HEK293 (cell line): ENCODE data around the gene SETD2.

Experiments used
- BCL6B ChIP-seq: fragments of 450-650 bp; formaldehyde crosslinking; IDR thresholded peaks from 2 replicates; pipeline ENCODE4 v1.5.1; 2017; ENCODE audit warnings: missing biosample characterization, missing genetic modification characterization
- HOXC10 ChIP-seq: sonication (generic); formaldehyde crosslinking; IDR thresholded peaks from 2 replicates; pipeline ENCODE4 v1.8.1; 2023; ENCODE audit warnings: mild to moderate bottlenecking, missing genetic modification reagents
- IKZF3 ChIP-seq: fragments of 450-650 bp; IDR thresholded peaks from 2 replicates; pipeline ENCODE4 v1.5.0; 2018; ENCODE audit warnings: missing biosample characterization, mild to moderate bottlenecking, missing genetic modification characterization, moderate library complexity
- PBX3 ChIP-seq: sonication (generic); formaldehyde crosslinking; IDR thresholded peaks from 2 replicates; pipeline ENCODE4 v1.8.1; 2022; ENCODE audit warnings: mild to moderate bottlenecking, moderate library complexity, missing genetic modification reagents
- PRDM2 ChIP-seq: fragments of 450-650 bp; formaldehyde crosslinking; IDR thresholded peaks from 2 replicates; pipeline ENCODE4 v1.5.1; 2016; ENCODE audit warnings: missing biosample characterization, missing genetic modification characterization, borderline replicate concordance
- SETDB1 ChIP-seq: IDR thresholded peaks from one replicate; pipeline ENCODE4 v1.6.1; 2017; ENCODE audit warnings: mild to moderate bottlenecking, low read length, moderate library complexity, mixed read lengths; ENCODE audit not compliant: insufficient read length
- SP2 ChIP-seq: fragments of 450-650 bp; formaldehyde crosslinking; IDR thresholded peaks from 2 replicates; pipeline ENCODE4 v1.5.1; 2016; ENCODE audit warnings: missing biosample characterization, missing genetic modification characterization
- ZBTB8A ChIP-seq: fragments of 450-650 bp; formaldehyde crosslinking; IDR thresholded peaks from 2 replicates; pipeline ENCODE4 v1.5.1; 2016; ENCODE audit warnings: missing biosample characterization, missing genetic modification characterization
- ZFP41 ChIP-seq: fragments of 450-650 bp; formaldehyde crosslinking; IDR thresholded peaks from 2 replicates; pipeline ENCODE4 v1.5.1; 2016; ENCODE audit warnings: missing biosample characterization, missing genetic modification characterization, borderline replicate concordance
- ZNF155 ChIP-seq: fragments of 450-650 bp; formaldehyde crosslinking; IDR thresholded peaks from 2 replicates; pipeline ENCODE4 v1.5.1; 2016; ENCODE audit warnings: missing biosample characterization, missing genetic modification characterization
- ZNF202 ChIP-seq: fragments of 450-650 bp; formaldehyde crosslinking; IDR thresholded peaks from 2 replicates; pipeline ENCODE4 v1.5.1; 2016; ENCODE audit warnings: missing biosample characterization, missing genetic modification characterization, borderline replicate concordance
- ZNF362 ChIP-seq: fragments of 450-650 bp; formaldehyde crosslinking; IDR thresholded peaks from 2 replicates; pipeline ENCODE4 v1.5.1; 2016; ENCODE audit warnings: missing biosample characterization, missing genetic modification characterization
- ZNF449 ChIP-seq: fragments of 450-650 bp; formaldehyde crosslinking; IDR thresholded peaks from 2 replicates; pipeline ENCODE4 v1.5.1; 2017; ENCODE audit warnings: missing biosample characterization, mild to moderate bottlenecking, missing genetic modification characterization, moderate library complexity
- ZNF555 ChIP-seq: fragments of 450-650 bp; formaldehyde crosslinking; conservative IDR thresholded peaks from 2 replicates; pipeline ENCODE4 v1.5.1; 2017; ENCODE audit warnings: missing biosample characterization, mild to moderate bottlenecking, missing genetic modification characterization, inconsistent platforms
- ZNF777 ChIP-seq: fragments of 450-650 bp; formaldehyde crosslinking; IDR thresholded peaks from 2 replicates; pipeline ENCODE4 v1.5.1; 2017; ENCODE audit warnings: missing biosample characterization, missing genetic modification characterization, borderline replicate concordance
- ZSCAN23 ChIP-seq: fragments of 450-650 bp; formaldehyde crosslinking; IDR thresholded peaks from 2 replicates; pipeline ENCODE4 v1.5.1; 2016; ENCODE audit warnings: missing biosample characterization, missing genetic modification characterization

Gene SETD2

GRCh38 chr3:47009225-47010110, 154.4 kb downstream of the SETD2 start (continued):
- TF ChIP-seq ZNF555 (tag by site-specific recombination) (no peak), PRDM2 (tag by site-specific recombination) (no peak), SP2 (peak; percentile 84), HOXC10 (CRISPR knock-in tag) (no peak), ZNF155 (tag by site-specific recombination) (no peak), ZFP41 (tag by site-specific recombination) (no peak), PBX3 (no peak), ZNF449 (tag by site-specific recombination) (no peak), ZBTB8A (tag by site-specific recombination) (no peak), BCL6B (tag by site-specific recombination) (no peak), ZSCAN23 (no peak), ZNF202 (tag by site-specific recombination) (no peak), ZNF777 (no peak), SETDB1 (no peak), IKZF3 (no peak), ZNF362 (tag by site-specific recombination) (no peak)
